ENCODE measurements around the gene EIF3I.

- TF ChIP-seq POLR2A (IDR thresholded peaks at IDR 0.05): no peak
- TF ChIP-seq CTCF (IDR thresholded peaks at IDR 0.05): peak; percentile 29 to 77 (median 66)
Observed at GRCh38 chr1:32247983-32248889, 26.0 kb downstream of the EIF3I start.
